K562 (cell line): ENCODE measurements around the gene FOS.

Source experiments
- HDGF ChIP-seq: fragments of 450-650 bp; IDR thresholded peaks from 2 replicates; pipeline ENCODE4 v1.6.1; 2016
- TF ChIP-seq, protein P1 (sequence below): sonication (generic); formaldehyde crosslinking; IDR thresholded peaks from 2 replicates; pipeline ENCODE4 v1.8.1; 2023; ENCODE audit warnings: mild to moderate bottlenecking, missing genetic modification reagents
- TF ChIP-seq, protein P2 (sequence below): fragments of 450-650 bp; formaldehyde crosslinking; IDR thresholded peaks from 2 replicates; pipeline ENCODE4 v1.4.0; 2022; ENCODE audit warnings: missing genetic modification characterization
- TF ChIP-seq, protein P3 (sequence below): fragments of 450-650 bp; formaldehyde crosslinking; IDR thresholded peaks from 2 replicates; pipeline ENCODE4 v1.4.0; 2022; ENCODE audit warnings: missing genetic modification characterization
- TF ChIP-seq, protein P4 (sequence below), 2 experiments: IDR thresholded peaks in 1 of 2; conservative IDR thresholded peaks in 1 of 2; 2 replicates each; pipeline ENCODE4 v1.6.1; 2016; ENCODE audit warnings: low read depth in 2 of 2, mild to moderate bottlenecking in 1 of 2, missing compliant biosample characterization in 1 of 2, missing genetic modification characterization in 1 of 2, moderate library complexity in 1 of 2
- TF ChIP-seq, protein P5 (sequence below), 3 experiments: IDR thresholded peaks in 2 of 3; conservative IDR thresholded peaks in 1 of 3; 2 replicates each; pipeline ENCODE4 v1.5.1; 2011 to 2012; ENCODE audit warnings: low read length in 3 of 3, mild to moderate bottlenecking in 3 of 3, control low read depth in 2 of 3, improper control_type of control experiment in 1 of 3, inconsistent platforms in 1 of 3, low read depth in 1 of 3, mixed read lengths in 1 of 3, moderate library complexity in 1 of 3; ENCODE audit not compliant: insufficient read depth in 2 of 3

DNA sequence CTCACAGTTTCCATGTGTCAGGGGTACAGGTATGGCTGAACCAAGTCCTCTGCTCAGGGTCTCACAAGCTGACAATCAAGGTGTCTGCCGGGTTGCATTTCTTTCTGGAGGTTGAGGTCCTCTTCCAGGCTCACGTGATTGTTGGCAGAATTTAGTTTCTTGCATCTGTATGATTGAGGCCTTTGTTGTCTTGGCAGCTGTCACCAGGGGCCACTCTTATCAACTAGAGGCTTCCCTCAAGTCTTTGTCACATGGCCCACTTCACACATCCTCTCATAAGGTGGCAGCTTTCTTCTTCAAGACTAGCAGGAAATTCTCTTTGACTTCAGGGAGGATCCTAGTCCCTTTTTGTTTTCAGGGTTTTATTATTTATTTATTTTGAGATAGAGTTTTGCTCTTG is 46.0 kb upstream of the FOS start:
- TF ChIP-seq HDGF = no peak
- TF ChIP-seq, protein P1, sequence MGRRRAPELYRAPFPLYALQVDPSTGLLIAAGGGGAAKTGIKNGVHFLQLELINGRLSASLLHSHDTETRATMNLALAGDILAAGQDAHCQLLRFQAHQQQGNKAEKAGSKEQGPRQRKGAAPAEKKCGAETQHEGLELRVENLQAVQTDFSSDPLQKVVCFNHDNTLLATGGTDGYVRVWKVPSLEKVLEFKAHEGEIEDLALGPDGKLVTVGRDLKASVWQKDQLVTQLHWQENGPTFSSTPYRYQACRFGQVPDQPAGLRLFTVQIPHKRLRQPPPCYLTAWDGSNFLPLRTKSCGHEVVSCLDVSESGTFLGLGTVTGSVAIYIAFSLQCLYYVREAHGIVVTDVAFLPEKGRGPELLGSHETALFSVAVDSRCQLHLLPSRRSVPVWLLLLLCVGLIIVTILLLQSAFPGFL = no peak
- TF ChIP-seq, protein P2, sequence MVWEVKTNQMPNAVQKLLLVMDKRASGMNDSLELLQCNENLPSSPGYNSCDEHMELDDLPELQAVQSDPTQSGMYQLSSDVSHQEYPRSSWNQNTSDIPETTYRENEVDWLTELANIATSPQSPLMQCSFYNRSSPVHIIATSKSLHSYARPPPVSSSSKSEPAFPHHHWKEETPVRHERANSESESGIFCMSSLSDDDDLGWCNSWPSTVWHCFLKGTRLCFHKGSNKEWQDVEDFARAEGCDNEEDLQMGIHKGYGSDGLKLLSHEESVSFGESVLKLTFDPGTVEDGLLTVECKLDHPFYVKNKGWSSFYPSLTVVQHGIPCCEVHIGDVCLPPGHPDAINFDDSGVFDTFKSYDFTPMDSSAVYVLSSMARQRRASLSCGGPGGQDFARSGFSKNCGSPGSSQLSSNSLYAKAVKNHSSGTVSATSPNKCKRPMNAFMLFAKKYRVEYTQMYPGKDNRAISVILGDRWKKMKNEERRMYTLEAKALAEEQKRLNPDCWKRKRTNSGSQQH = no peak
- TF ChIP-seq, protein P3, sequence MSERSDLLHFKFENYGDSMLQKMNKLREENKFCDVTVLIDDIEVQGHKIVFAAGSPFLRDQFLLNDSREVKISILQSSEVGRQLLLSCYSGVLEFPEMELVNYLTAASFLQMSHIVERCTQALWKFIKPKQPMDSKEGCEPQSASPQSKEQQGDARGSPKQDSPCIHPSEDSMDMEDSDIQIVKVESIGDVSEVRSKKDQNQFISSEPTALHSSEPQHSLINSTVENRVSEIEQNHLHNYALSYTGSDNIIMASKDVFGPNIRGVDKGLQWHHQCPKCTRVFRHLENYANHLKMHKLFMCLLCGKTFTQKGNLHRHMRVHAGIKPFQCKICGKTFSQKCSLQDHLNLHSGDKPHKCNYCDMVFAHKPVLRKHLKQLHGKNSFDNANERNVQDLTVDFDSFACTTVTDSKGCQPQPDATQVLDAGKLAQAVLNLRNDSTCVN (CRISPR knock-in tag) = no peak
- TF ChIP-seq, protein P4, sequence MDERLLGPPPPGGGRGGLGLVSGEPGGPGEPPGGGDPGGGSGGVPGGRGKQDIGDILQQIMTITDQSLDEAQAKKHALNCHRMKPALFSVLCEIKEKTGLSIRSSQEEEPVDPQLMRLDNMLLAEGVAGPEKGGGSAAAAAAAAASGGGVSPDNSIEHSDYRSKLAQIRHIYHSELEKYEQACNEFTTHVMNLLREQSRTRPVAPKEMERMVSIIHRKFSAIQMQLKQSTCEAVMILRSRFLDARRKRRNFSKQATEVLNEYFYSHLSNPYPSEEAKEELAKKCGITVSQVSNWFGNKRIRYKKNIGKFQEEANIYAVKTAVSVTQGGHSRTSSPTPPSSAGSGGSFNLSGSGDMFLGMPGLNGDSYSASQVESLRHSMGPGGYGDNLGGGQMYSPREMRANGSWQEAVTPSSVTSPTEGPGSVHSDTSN (CRISPR knock-in tag; IDR thresholded peaks at IDR 0.05; ENCODE audit: low read depth) = no peak
- TF ChIP-seq, protein P4 (tag; conservative IDR thresholded peaks at IDR 0.05; ENCODE audit: low read depth) = no peak
- TF ChIP-seq, protein P5, sequence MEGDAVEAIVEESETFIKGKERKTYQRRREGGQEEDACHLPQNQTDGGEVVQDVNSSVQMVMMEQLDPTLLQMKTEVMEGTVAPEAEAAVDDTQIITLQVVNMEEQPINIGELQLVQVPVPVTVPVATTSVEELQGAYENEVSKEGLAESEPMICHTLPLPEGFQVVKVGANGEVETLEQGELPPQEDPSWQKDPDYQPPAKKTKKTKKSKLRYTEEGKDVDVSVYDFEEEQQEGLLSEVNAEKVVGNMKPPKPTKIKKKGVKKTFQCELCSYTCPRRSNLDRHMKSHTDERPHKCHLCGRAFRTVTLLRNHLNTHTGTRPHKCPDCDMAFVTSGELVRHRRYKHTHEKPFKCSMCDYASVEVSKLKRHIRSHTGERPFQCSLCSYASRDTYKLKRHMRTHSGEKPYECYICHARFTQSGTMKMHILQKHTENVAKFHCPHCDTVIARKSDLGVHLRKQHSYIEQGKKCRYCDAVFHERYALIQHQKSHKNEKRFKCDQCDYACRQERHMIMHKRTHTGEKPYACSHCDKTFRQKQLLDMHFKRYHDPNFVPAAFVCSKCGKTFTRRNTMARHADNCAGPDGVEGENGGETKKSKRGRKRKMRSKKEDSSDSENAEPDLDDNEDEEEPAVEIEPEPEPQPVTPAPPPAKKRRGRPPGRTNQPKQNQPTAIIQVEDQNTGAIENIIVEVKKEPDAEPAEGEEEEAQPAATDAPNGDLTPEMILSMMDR (IDR thresholded peaks at IDR 0.05 in 2 of 3, conservative IDR thresholded peaks at IDR 0.05 in 1 of 3; ENCODE audit: insufficient read depth in 2 of 3, low read depth in 1 of 3, low read length in 3 of 3) = no peak
